IMR-90 (cell line): ENCODE data around the gene MMP26.

Experiments used
- CEBPB ChIP-seq: IDR thresholded peaks from 2 replicates; pipeline ENCODE4 v1.6.1; 2012; ENCODE audit warnings: low read depth, low read length, improper control_type of control experiment
- CTCF ChIP-seq: conservative IDR thresholded peaks from 2 replicates; pipeline ENCODE4 v1.5.1; 2012; ENCODE audit warnings: mild to moderate bottlenecking, low read depth, low read length, improper control_type of control experiment
- POLR2A ChIP-seq: IDR thresholded peaks from 2 replicates; pipeline ENCODE4 v1.6.1; 2012; ENCODE audit warnings: mild to moderate bottlenecking, low read depth, low read length
- RAD21 ChIP-seq: IDR thresholded peaks from 2 replicates; pipeline ENCODE4 v1.6.1; 2012; ENCODE audit warnings: low read length, improper control_type of control experiment
- SMC3 ChIP-seq: fragments of 150-350 bp; IDR thresholded peaks from 2 replicates; pipeline ENCODE4 v1.6.1; 2016; ENCODE audit warnings: low read depth, mild to moderate bottlenecking, antibody characterized with exemption, low read length, moderate library complexity

GRCh38 chr11:4665424-4665823 is 39.2 kb upstream of the MMP26 start:
- no peak for TF ChIP-seq POLR2A
- no peak for TF ChIP-seq CTCF
- no peak for TF ChIP-seq RAD21
- no peak for TF ChIP-seq CEBPB
- no peak for TF ChIP-seq SMC3
